GM12874 (cell line): ENCODE measurements around the gene BCAP29.

Experiments used
- CTCF ChIP-seq: IDR thresholded peaks from 2 replicates; pipeline ENCODE4 v1.5.1; 2011; ENCODE audit warnings: low read depth, mild to moderate bottlenecking, control low read depth, low read length, moderate library complexity; ENCODE audit not compliant: insufficient read depth

BCAP29 gene

GRCh38 chr7:107555893-107556292 lies 24.2 kb upstream of the BCAP29 start:
- no peak for TF ChIP-seq CTCF

- TF ChIP-seq CTCF, result no peak
These were observed 20.2 kb upstream of the BCAP29 start for GRCh38 chr7:107559864-107560263.

GRCh38 chr7:107560898-107561516 lies 19.0 kb upstream of the BCAP29 start:
- no peak for TF ChIP-seq CTCF

- no peak for TF ChIP-seq CTCF
These were observed 16.8 kb upstream of the BCAP29 start for GRCh38 chr7:107563081-107563774.

- TF ChIP-seq CTCF, result no peak
These were observed 16.1 kb upstream of the BCAP29 start, which contains the start of the genes COG5 and DUS4L for GRCh38 chr7:107563775-107564552. TSS of gene COG5 (minus strand) at chr7:107563920. CDS start at chr7:107563896, 24 bp downstream. TSS of gene DUS4L (plus strand) at chr7:107563971. CDS start at chr7:107567071, 3,100 bp downstream.

- no peak for TF ChIP-seq CTCF
These were observed 15.3 kb upstream of the BCAP29 start for GRCh38 chr7:107564553-107565298.
